ENCODE measurements around the gene CCNJL. TPM values are rescaled to one million over a fixed set of nuclear protein-coding genes. Genes with fewer than 3 reads are reported as not detected.
"Not testable (repeated sequence)": the region's sequence is repeated elsewhere in the genome, so short reads cannot be mapped to it uniquely, and the experiment has no call there.

Gene CCNJL
- polyA plus RNA-seq, 2 of the 4 experiments (the other 2 are of a cell fraction) = 7.4 to 16.2 TPM

GRCh38 chr5:160347448-160347847, 35.1 kb upstream of the CCNJL start:
- Histone ChIP-seq H3K4me2 (no peak overlapping the region), H3K4me1 (peaks cover 9% of the 10 kb centered on the region), H3K9me3 (no peaks in the 10 kb centered on the region), H3K4me3 (no peak overlapping the region), H3K27ac (no peak overlapping the region)
- ATAC-seq = no peak
- no peak for FAIRE-seq
- 51% methylated on average over 6 of the region's 6 CpGs for WGBS (ENCODE audit: missing lambda C conversion rate)
- no peak for DNase-seq (ENCODE audit: low read depth in 1 of 2, low spot score in 1 of 2)
- ChIA-PET CTCF (interaction anchor here (0.6 to 10.1 kb wide), 8 partner anchors 19 to 325 kb away, joined by 3 to 244 read pairs (median 8); no protein-coding TSS in a partner anchor), POLR2A (no interaction called here)
- TF ChIP-seq GATA3 (IDR thresholded peaks at IDR 0.05; ENCODE audit: borderline replicate concordance) (no peak), ZFP36 (IDR thresholded peaks at IDR 0.05; ENCODE audit: borderline replicate concordance, partially characterized antibody) (no peak), MYC (IDR thresholded peaks at IDR 0.05; ENCODE audit: borderline replicate concordance, low read length) (no peak), MAX (IDR thresholded peaks at IDR 0.05) (no peak)

- FAIRE-seq (no peak), ATAC-seq (no peak), DNase-seq (ENCODE audit: low read depth in 1 of 2, low spot score in 1 of 2) (no peak)
- POLR2A ChIA-PET = interaction anchor here (0.6 to 4.5 kb wide), 4 partner anchors 8 to 57 kb away, joined by 3 to 15 read pairs (median 4); partner anchors contain the start of gene CCNJL
- TF ChIP-seq ZFP36 (IDR thresholded peaks at IDR 0.05; ENCODE audit: borderline replicate concordance, partially characterized antibody) (no peak), EHF (CRISPR knock-in tag; IDR thresholded peaks at IDR 0.05) (no peak), MAFK (IDR thresholded peaks at IDR 0.05; ENCODE audit: partially characterized antibody) (no peak), ZC3H11A (IDR thresholded peaks at IDR 0.05) (no peak), ZNF302 (CRISPR knock-in tag; IDR thresholded peaks at IDR 0.05) (no peak)
- CTCF ChIA-PET = interaction anchor here (0.6 to 10.1 kb wide), 13 partner anchors 9 to 1816 kb away, joined by 3 to 244 read pairs (median 4); partner anchors contain the start of gene CCNJL
- Histone ChIP-seq H3K27ac (peak overlapping the region in 1 of 2 experiments; percentile 39; a peak in 2 of 6 replicates), H3K4me3 (no peak overlapping the region), H3K4me2 (peak overlapping the region; percentile 4), H3K4me1 (peaks cover 15% of the 10 kb centered on the region), H3K9me3 (no peaks in the 10 kb centered on the region)
- WGBS (ENCODE audit: missing lambda C conversion rate) = 69% methylated on average over 4 of the region's 4 CpGs
Measured at GRCh38 chr5:160342413-160342941, 30.1 kb upstream of the CCNJL start.

- DNase-seq (ENCODE audit: low read depth in 1 of 2, low spot score in 1 of 2) (no peak), FAIRE-seq (no peak), ATAC-seq (no peak)
- H3K4me1 ChIP-seq = peaks cover 15% of the 10 kb centered on the region
- H3K4me3 ChIP-seq = no peak overlapping the region
- H3K9me3 ChIP-seq = no peaks in the 10 kb centered on the region
- no peak for TF ChIP-seq BCL3 (IDR thresholded peaks at IDR 0.05)
- TF ChIP-seq ZC3H11A (IDR thresholded peaks at IDR 0.05) = no peak
- no peak for TF ChIP-seq SREBF2 (IDR thresholded peaks at IDR 0.05)
- no peak for TF ChIP-seq BHLHE40 (IDR thresholded peaks at IDR 0.05; ENCODE audit: low read depth, low read length)
- TF ChIP-seq MYC (IDR thresholded peaks at IDR 0.05; ENCODE audit: borderline replicate concordance, low read length) = no peak
- TF ChIP-seq RFX5 (IDR thresholded peaks at IDR 0.05) = no peak
- TF ChIP-seq HDAC2 (IDR thresholded peaks at IDR 0.05) = no peak
- TF ChIP-seq REST (IDR thresholded peaks at IDR 0.05) = no peak
- TF ChIP-seq FOXS1 (CRISPR knock-in tag; IDR thresholded peaks at IDR 0.05) = no peak
- TF ChIP-seq ZFP36 (IDR thresholded peaks at IDR 0.05; ENCODE audit: borderline replicate concordance, partially characterized antibody) = no peak
- TF ChIP-seq HES2 (IDR thresholded peaks at IDR 0.05) = no peak
- no peak for TF ChIP-seq KDM1A (IDR thresholded peaks at IDR 0.05; ENCODE audit: low read depth)
- TF ChIP-seq HOXB13 (CRISPR knock-in tag; IDR thresholded peaks at IDR 0.05; ENCODE audit: low read depth) = no peak
- TF ChIP-seq JUNB (IDR thresholded peaks at IDR 0.05) = no peak
- TF ChIP-seq CBX8 (IDR thresholded peaks at IDR 0.05) = no peak
- no peak for TF ChIP-seq ZSCAN20 (CRISPR knock-in tag; IDR thresholded peaks at IDR 0.05)
- TF ChIP-seq PHF8 (IDR thresholded peaks at IDR 0.05; ENCODE audit: borderline replicate concordance, low read depth) = no peak
- no peak for TF ChIP-seq POLR2AphosphoS2 (conservative IDR thresholded peaks at IDR 0.05; ENCODE audit: low read length)
- ChIA-PET POLR2A (no interaction called here), CTCF (interaction anchor here (1.4 to 10.1 kb wide), 7 partner anchors 11 to 321 kb away, joined by 3 to 244 read pairs (median 30); no protein-coding TSS in a partner anchor)
- no peak overlapping the region for H3K27ac ChIP-seq
- no peak overlapping the region for H3K4me2 ChIP-seq
- WGBS (ENCODE audit: missing lambda C conversion rate) = 79% methylated on average over 6 of the region's 6 CpGs
Measured at GRCh38 chr5:160341309-160341870, 29.0 kb upstream of the CCNJL start.

GRCh38 chr5:160340513-160340912, 28.1 kb upstream of the CCNJL start:
- DNase-seq (ENCODE audit: low read depth in 1 of 2, low spot score in 1 of 2); H3K9me3 ChIP-seq; ATAC-seq; H3K4me3 ChIP-seq; FAIRE-seq; H3K4me2 ChIP-seq; H3K27ac ChIP-seq; POLR2A ChIA-PET: not testable (repeated sequence)
- peaks cover 15% of the 10 kb centered on the region for H3K4me1 ChIP-seq
- CTCF ChIA-PET = interaction anchor here (0.7 to 5.8 kb wide), 4 partner anchors 12 to 320 kb away, joined by 3 to 87 read pairs (median 4); no protein-coding TSS in a partner anchor

Measured in A549 (cell line).